H1 (cell line): ENCODE measurements around the gene STAT1. TPM values are rescaled to one million over a fixed set of nuclear protein-coding genes. Genes with fewer than 3 reads are reported as not detected.
A peak's percentile ranks its signal among the peaks of the same experiment; 100 is the strongest.

Experiments used
- CTCF ChIA-PET: fragments of 300-600 bp; sonication (Branson Sonifier 250); formaldehyde crosslinking; loops from one replicate; lab custom pipeline; 2021; ENCODE audit not compliant: partially characterized antibody; lab: Charles Lee
- POLR2A ChIA-PET: fragments of 300-600 bp; sonication (Branson Sonifier 250); formaldehyde crosslinking; loops from one replicate; lab custom pipeline; 2021; ENCODE audit warnings: inconsistent platforms; ENCODE audit not compliant: partially characterized antibody; lab: Charles Lee
- DNase-seq, 2 experiments: peaks; one replicate each; pipeline versions ENCODE4 v3.0.0 to v3.0.0-alpha.2; 2010 to 2022; ENCODE audit warnings: low spot score in 2 of 2, low read depth in 1 of 2, mixed read lengths in 1 of 2
- FAIRE-seq: peaks from 2 replicates; lab custom pipeline; 2011; peaks lifted over from hg19 to GRCh38; lab: Jason Lieb, UNC
- H2AFZ ChIP-seq: 2 replicates; pipeline ENCODE4 v1.8.1; 2012; ENCODE audit warnings: low read length, inconsistent platforms
- H2AK5ac ChIP-seq: 2 replicates; pipeline ENCODE4 v1.6.1; 2013; ENCODE audit warnings: low read depth, low read length
- H2BK120ac ChIP-seq: replicated peaks from 2 replicates; pipeline ENCODE3; 2013; ENCODE audit warnings: low read depth, low read length, inconsistent platforms
- H2BK12ac ChIP-seq: 2 replicates; pipeline ENCODE4 v1.6.1; 2013; ENCODE audit warnings: low read depth, low read length
- H2BK15ac ChIP-seq: 2 replicates; pipeline ENCODE4 v1.6.1; 2013; ENCODE audit warnings: low read length
- H2BK20ac ChIP-seq: 2 replicates; pipeline ENCODE4 v1.6.1; 2013; ENCODE audit warnings: low read length
- H2BK5ac ChIP-seq: 2 replicates; pipeline ENCODE4 v1.6.1; 2013; ENCODE audit warnings: low read depth, low read length
- H3K14ac ChIP-seq: 2 replicates; pipeline ENCODE4 v1.6.1; 2013; ENCODE audit warnings: inconsistent platforms; ENCODE audit not compliant: insufficient read length
- H3K18ac ChIP-seq: 2 replicates; pipeline ENCODE4 v1.6.1; 2013; ENCODE audit warnings: low read length; ENCODE audit errors: extremely low read depth
- H3K23ac ChIP-seq: 2 replicates; pipeline ENCODE4 v1.6.1; 2013; ENCODE audit warnings: inconsistent platforms; ENCODE audit not compliant: insufficient read length
- H3K23me2 ChIP-seq: 2 replicates; pipeline ENCODE4 v1.6.1; 2013; ENCODE audit warnings: low read depth, low read length
- H3K27ac ChIP-seq: 2 replicates; pipeline ENCODE4 v1.6.1; 2011; ENCODE audit warnings: low read depth, low read length, inconsistent platforms
- H3K27me3 ChIP-seq, 4 experiments: replicated peaks in 1 of 4; 1 replicate in 1 of 4; 2 replicates in 3 of 4; pipeline versions ENCODE4 v1.6.1 to v1.8.1; 2011 to 2013; ENCODE audit warnings: low read length in 3 of 4, mild to moderate bottlenecking in 3 of 4, inconsistent platforms in 2 of 4, mixed read lengths in 2 of 4, moderate library complexity in 1 of 4; ENCODE audit not compliant: control insufficient read depth in 3 of 4, insufficient read depth in 3 of 4; ENCODE audit errors: extremely low read depth in 1 of 4
- H3K36me3 ChIP-seq, 4 experiments: 2 replicates each; pipeline versions ENCODE4 v1.6.1 to v1.8.1; 2011 to 2013; ENCODE audit warnings: mild to moderate bottlenecking in 4 of 4, low read length in 3 of 4, moderate library complexity in 2 of 4, control low read depth in 1 of 4, inconsistent platforms in 1 of 4; ENCODE audit not compliant: insufficient read depth in 4 of 4, control insufficient read depth in 2 of 4
- H3K4ac ChIP-seq: replicated peaks from 2 replicates; pipeline ENCODE3; 2013; ENCODE audit warnings: low read length, low read depth, mixed read lengths, inconsistent platforms; ENCODE audit not compliant: insufficient read length
- H3K4me1 ChIP-seq, 4 experiments: replicated peaks in 1 of 4; 1 replicate in 1 of 4; 2 replicates in 3 of 4; pipeline versions ENCODE4 v1.6.1 to v1.8.1; 2011 to 2013; ENCODE audit warnings: low read length in 3 of 4, inconsistent platforms in 2 of 4, mixed read lengths in 1 of 4; ENCODE audit not compliant: insufficient read depth in 4 of 4, control insufficient read depth in 3 of 4
- H3K4me2 ChIP-seq, 2 experiments: 2 replicates each; pipeline versions ENCODE4 v1.6.1 to v1.8.1; 2011 to 2013; ENCODE audit warnings: low read depth in 2 of 2, low read length in 2 of 2, control low read depth in 1 of 2, inconsistent platforms in 1 of 2, mild to moderate bottlenecking in 1 of 2; ENCODE audit not compliant: insufficient read depth in 1 of 2
- H3K4me3 ChIP-seq, 4 experiments: fragments of 200-600, 300-600 bp in 1 of 4; sonication (generic), shearing (Covaris generic), sonication (Bioruptor Twin) in 1 of 4; 2 replicates each; pipeline versions ENCODE4 v1.5.1 to v1.8.1; 2011 to 2016; ENCODE audit warnings: low read length in 4 of 4, low read depth in 3 of 4, control low read depth in 2 of 4, inconsistent platforms in 2 of 4, mild to moderate bottlenecking in 2 of 4, mixed read lengths in 1 of 4, moderate library complexity in 1 of 4; ENCODE audit not compliant: insufficient read depth in 2 of 4; ENCODE audit errors: extremely low read depth in 1 of 4
- H3K56ac ChIP-seq: replicated peaks from 2 replicates; pipeline ENCODE3; 2013; ENCODE audit warnings: low read depth, mild to moderate bottlenecking, mixed read lengths, low read length, inconsistent platforms; ENCODE audit not compliant: insufficient read length
- H3K79me1 ChIP-seq: 2 replicates; pipeline ENCODE4 v1.6.1; 2013; ENCODE audit warnings: low read depth, low read length, control low read depth
- H3K79me2 ChIP-seq, 2 experiments: 2 replicates each; pipeline versions ENCODE4 v1.6.1 to v1.8.1; 2012 to 2013; ENCODE audit warnings: low read length in 2 of 2, mild to moderate bottlenecking in 2 of 2, inconsistent platforms in 1 of 2; ENCODE audit not compliant: insufficient read depth in 2 of 2, control insufficient read depth in 1 of 2
- H3K9ac ChIP-seq, 4 experiments: replicated peaks in 1 of 4; 1 replicate in 1 of 4; 2 replicates in 3 of 4; pipeline versions ENCODE4 v1.6.1 to v1.8.1; 2011 to 2013; ENCODE audit warnings: low read depth in 3 of 4, low read length in 3 of 4, control low read depth in 2 of 4, mild to moderate bottlenecking in 2 of 4, moderate library complexity in 2 of 4, inconsistent platforms in 1 of 4; ENCODE audit errors: extremely low read depth in 1 of 4
- H3K9me3 ChIP-seq, 2 experiments: 2 replicates each; pipeline versions ENCODE4 v1.6.1 to v1.8.1; 2012 to 2013; ENCODE audit warnings: mild to moderate bottlenecking in 2 of 2, moderate library complexity in 2 of 2, control low read depth in 1 of 2, inconsistent platforms in 1 of 2, low read depth in 1 of 2, low read length in 1 of 2, mixed read lengths in 1 of 2; ENCODE audit not compliant: insufficient read depth in 2 of 2
- H4K20me1 ChIP-seq, 2 experiments: replicated peaks in 1 of 2; 2 replicates each; pipeline versions ENCODE3 to v1.8.1; 2011 to 2013; ENCODE audit warnings: inconsistent platforms in 2 of 2, low read length in 2 of 2, mild to moderate bottlenecking in 1 of 2; ENCODE audit not compliant: insufficient read depth in 2 of 2, control insufficient read depth in 1 of 2
- H4K5ac ChIP-seq: 2 replicates; pipeline ENCODE4 v1.6.1; 2013; ENCODE audit warnings: low read length, low read depth, mixed read lengths, inconsistent platforms; ENCODE audit not compliant: insufficient read length
- H4K8ac ChIP-seq: 2 replicates; pipeline ENCODE4 v1.8.0; 2013; ENCODE audit warnings: mild to moderate bottlenecking, moderate library complexity, low read length, inconsistent platforms; ENCODE audit not compliant: insufficient read depth; ENCODE audit errors: extremely low read depth
- H4K91ac ChIP-seq: replicated peaks from 2 replicates; pipeline ENCODE3; 2013; ENCODE audit warnings: low read length, mixed read lengths, inconsistent platforms; ENCODE audit not compliant: insufficient read length
- CBX8 ChIP-seq: fragments of 300-800, 300-1000 bp; sonication (generic); IDR thresholded peaks from 2 replicates; pipeline ENCODE4 v1.7.1; 2016; ENCODE audit warnings: low read depth, low read length, borderline replicate concordance
- CHD1 ChIP-seq: IDR thresholded peaks from 2 replicates; pipeline ENCODE4 v1.6.1; 2012; ENCODE audit warnings: low read depth, low read length, improper control_type of control experiment
- JUN ChIP-seq: IDR thresholded peaks from 2 replicates; pipeline ENCODE4 v1.6.1; 2011; ENCODE audit warnings: low read depth, mild to moderate bottlenecking, improper control_type of control experiment, low read length
- JUND ChIP-seq: IDR thresholded peaks from 2 replicates; pipeline ENCODE4 v1.6.1; 2011; ENCODE audit warnings: mild to moderate bottlenecking, improper control_type of control experiment, low read length
- RNF2 ChIP-seq: fragments of 200-900, 300-1000 bp; sonication (generic); IDR thresholded peaks from 2 replicates; pipeline ENCODE4 v1.7.1; 2016; ENCODE audit warnings: borderline replicate concordance, low read depth, mild to moderate bottlenecking, antibody characterized with exemption, low read length; ENCODE audit not compliant: poor library complexity, severe bottlenecking; ENCODE audit errors: missing control alignments
- RXRA ChIP-seq: IDR thresholded peaks from 2 replicates; pipeline ENCODE4 v1.6.1; 2011; ENCODE audit warnings: low read depth, mild to moderate bottlenecking, low read length, moderate library complexity; ENCODE audit not compliant: insufficient read depth
- TAF7 ChIP-seq: optimal IDR thresholded peaks from 2 replicates; pipeline ENCODE3; 2011; ENCODE audit warnings: low read depth, mild to moderate bottlenecking, inconsistent platforms, low read length, moderate library complexity, borderline replicate concordance
- WGBS, 2 experiments: shearing (Covaris generic) in 1 of 2; methylation state at CpG; one replicate each; pipeline versions ENCODE4 v1.1.6 to v1.1.7; 2013 to 2015; ENCODE audit warnings: low lambda C conversion rate in 2 of 2, mixed read lengths in 2 of 2, inconsistent platforms in 1 of 2, low coverage in 1 of 2, missing lambda C conversion rate in 1 of 2; ENCODE audit not compliant: insufficient replicate concordance in 2 of 2, insufficient coverage in 1 of 2, insufficient read length in 1 of 2; ENCODE audit errors: extremely low coverage in 1 of 2, missing lambda C conversion rate in 1 of 2; 5-methylcytosine and 5-hydroxymethylcytosine counted together
- polyA plus RNA-seq, 7 experiments: library from polyadenylated mRNA; depleted of rRNA in 3 of 7; stranded (reverse) in 5 of 7; unstranded in 2 of 7; fragments of >200 nt in 5 of 7; fragments of 200-250 nt in 2 of 7; gene quantifications; 1 replicate in 5 of 7; 2 replicates in 1 of 7; 4 replicates in 1 of 7; pipeline versions ENCODE4 v1.2.1 to v1.2.3, GENCODE V29; 2011 to 2013; ENCODE audit warnings: missing spikeins in 2 of 7, mixed read lengths in 2 of 7
- total RNA-seq: library from RNA; stranded (reverse); fragmentation: NEBNext Ultra II Directional; extraction: Animal tissue kit (Norgen Biotek cat#: 25700); gene quantifications from 2 replicates; pipeline ENCODE4 v1.2.1, GENCODE V29; 2021

Gene STAT1
- total and polyA plus RNA-seq, 2 of the 8 experiments (the other 6 are each of a cell fraction or from before 2014, with no cell fraction given) = 20.3 to 43.0 TPM

- Histone ChIP-seq H2AFZ (peak overlapping the region; percentile 72; the same call in 1 of the 2 replicates), H3K36me3 (peaks cover 0 to 18% (median 9%) of the 10 kb centered on the region in 4 experiments; a peak in 6 of 8 replicates), H2BK15ac (no peak overlapping the region), H2AK5ac (no peak overlapping the region), H3K79me2 (peaks cover 3 to 19% of the 10 kb centered on the region in 2 experiments; a peak in 2 of 4 replicates), H3K23ac (no peak overlapping the region), H4K8ac (peak overlapping the region; percentile 92; the same call in 1 of the 2 replicates), H3K4me2 (peak overlapping the region; percentile 98 to 99), H3K14ac (no peak overlapping the region), H3K27me3 (peaks cover 0 to 13% (median 6%) of the 10 kb centered on the region in 4 experiments; a peak in 4 of 7 replicates), H3K4me1 (peaks cover 0 to 6% (median 1%) of the 10 kb centered on the region in 4 experiments; a peak in 3 of 7 replicates), H4K91ac (no peak overlapping the region), H3K27ac (no peak overlapping the region), H3K56ac (no peak overlapping the region), H3K18ac (no peak overlapping the region), H3K9me3 (no peaks in the 10 kb centered on the region), H3K4ac (peak overlapping the region; percentile 73), H2BK120ac (peak overlapping the region; percentile 75), H3K4me3 (peak overlapping the region; percentile 77 to 96 (median 90)), H4K20me1 (peaks cover 0 to 4% of the 10 kb centered on the region in 2 experiments), H2BK20ac (no peak overlapping the region), H3K23me2 (peaks cover 12% of the 10 kb centered on the region), H4K5ac (no peak overlapping the region), H3K9ac (peak overlapping the region; percentile 70 to 89 (median 76)), H3K79me1 (no peaks in the 10 kb centered on the region), H2BK5ac (no peak overlapping the region), H2BK12ac (0 out of 2 replicates have a peak overlapping the region, but pooled peaks have one; percentile 30)
- 54% methylated on average over 14 of the region's 14 CpGs; no CpG with 5 or more reads in 1 of the 2 experiments for WGBS, 2 experiments
- no peak for DNase-seq
- no peak for FAIRE-seq
- TF ChIP-seq RXRA (no peak), RNF2 (no peak), TAF7 (no peak), JUN (no peak), CBX8 (no peak), JUND (no peak), CHD1 (no peak)
- ChIA-PET CTCF (interaction anchor here (1.5 to 3.2 kb wide), 5 partner anchors 11 to 39 kb away, joined by 6 to 15 read pairs (median 8); no protein-coding TSS in a partner anchor), POLR2A (interaction anchor here (1.3 kb wide), 1 partner anchor 131 kb away, joined by 4 read pairs; no protein-coding TSS in a partner anchor)
Measured at GRCh38 chr2:191012845-191013681, 908 bp downstream of the STAT1 start.
